Measurements from ENCODE around the gene DSG4.

GRCh38 chr18:31409276-31409675 lies 32.7 kb downstream of the DSG4 start:
- TF ChIP-seq ZNF274 (IDR thresholded peaks at IDR 0.05; ENCODE audit: low read depth, low read length) (no peak), SUZ12 (IDR thresholded peaks at IDR 0.05; ENCODE audit: extremely low read depth, insufficient read depth, insufficient read length) (no peak), YY1 (IDR thresholded peaks at IDR 0.05; ENCODE audit: insufficient read depth, insufficient read length) (no peak)
